SU-DHL-6 (cell line): Measurements from ENCODE around the gene BRD1.

Experiments used
- EZH2phosphoT487 ChIP-seq: fragments of 200-600 bp; sonication (generic), shearing (Covaris generic); conservative IDR thresholded peaks from 2 replicates; pipeline ENCODE4 v1.6.1; 2018; ENCODE audit warnings: mild to moderate bottlenecking, antibody characterized with exemption, low read length, moderate library complexity, mixed read lengths
- TF ChIP-seq, protein P1 (sequence below): fragments of 200-600 bp; sonication (generic); IDR thresholded peaks from one replicate; pipeline ENCODE4 v1.5.1; 2017; ENCODE audit warnings: antibody characterized with exemption, mild to moderate bottlenecking, low read length, moderate library complexity; ENCODE audit not compliant: insufficient read depth, poor library complexity, severe bottlenecking

- TF ChIP-seq, protein P1, sequence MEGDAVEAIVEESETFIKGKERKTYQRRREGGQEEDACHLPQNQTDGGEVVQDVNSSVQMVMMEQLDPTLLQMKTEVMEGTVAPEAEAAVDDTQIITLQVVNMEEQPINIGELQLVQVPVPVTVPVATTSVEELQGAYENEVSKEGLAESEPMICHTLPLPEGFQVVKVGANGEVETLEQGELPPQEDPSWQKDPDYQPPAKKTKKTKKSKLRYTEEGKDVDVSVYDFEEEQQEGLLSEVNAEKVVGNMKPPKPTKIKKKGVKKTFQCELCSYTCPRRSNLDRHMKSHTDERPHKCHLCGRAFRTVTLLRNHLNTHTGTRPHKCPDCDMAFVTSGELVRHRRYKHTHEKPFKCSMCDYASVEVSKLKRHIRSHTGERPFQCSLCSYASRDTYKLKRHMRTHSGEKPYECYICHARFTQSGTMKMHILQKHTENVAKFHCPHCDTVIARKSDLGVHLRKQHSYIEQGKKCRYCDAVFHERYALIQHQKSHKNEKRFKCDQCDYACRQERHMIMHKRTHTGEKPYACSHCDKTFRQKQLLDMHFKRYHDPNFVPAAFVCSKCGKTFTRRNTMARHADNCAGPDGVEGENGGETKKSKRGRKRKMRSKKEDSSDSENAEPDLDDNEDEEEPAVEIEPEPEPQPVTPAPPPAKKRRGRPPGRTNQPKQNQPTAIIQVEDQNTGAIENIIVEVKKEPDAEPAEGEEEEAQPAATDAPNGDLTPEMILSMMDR = no peak
- TF ChIP-seq EZH2phosphoT487 = no peak
These were observed 46.3 kb downstream of the BRD1 start for GRCh38 chr22:49781289-49781782.
